ENCODE measurements around the gene OR1J1.

OR1J1 gene

GRCh38 chr9:122444041-122444733 is 33.5 kb downstream of the OR1J1 start:
- no peak for DNase-seq

GRCh38 chr9:122442568-122442967 is 35.2 kb downstream of the OR1J1 start:
- no peak for DNase-seq
